BE2C (cell line): ENCODE results near the gene MAEA.

ENCODE experiments used
- DNase-seq: peaks from one replicate; pipeline ENCODE4 v3.0.0-alpha.2; 2020
- H3K27me3 ChIP-seq: fragments of 250-450 bp; sonication (Bioruptor Pico); 2 replicates; pipeline ENCODE4 v1.5.1; 2020; ENCODE audit warnings: mild to moderate bottlenecking
- H3K36me3 ChIP-seq: fragments of 250-450 bp; sonication (Bioruptor Pico); 2 replicates; pipeline ENCODE4 v1.5.1; 2020; ENCODE audit warnings: mild to moderate bottlenecking
- H3K4me1 ChIP-seq: fragments of 250-450 bp; sonication (Bioruptor Pico); 2 replicates; pipeline ENCODE4 v1.5.1; 2020
- H3K4me3 ChIP-seq: 2 replicates; pipeline ENCODE4 v1.5.1; 2011; ENCODE audit warnings: low read depth, low read length
- H3K9me3 ChIP-seq: fragments of 250-450 bp; sonication (Bioruptor Pico); 2 replicates; pipeline ENCODE4 v1.5.1; 2020
- TF ChIP-seq, protein P1 (sequence below): IDR thresholded peaks from 2 replicates; pipeline ENCODE4 v1.5.1; 2012; ENCODE audit warnings: mild to moderate bottlenecking, low read depth, low read length

MAEA gene

DNA sequence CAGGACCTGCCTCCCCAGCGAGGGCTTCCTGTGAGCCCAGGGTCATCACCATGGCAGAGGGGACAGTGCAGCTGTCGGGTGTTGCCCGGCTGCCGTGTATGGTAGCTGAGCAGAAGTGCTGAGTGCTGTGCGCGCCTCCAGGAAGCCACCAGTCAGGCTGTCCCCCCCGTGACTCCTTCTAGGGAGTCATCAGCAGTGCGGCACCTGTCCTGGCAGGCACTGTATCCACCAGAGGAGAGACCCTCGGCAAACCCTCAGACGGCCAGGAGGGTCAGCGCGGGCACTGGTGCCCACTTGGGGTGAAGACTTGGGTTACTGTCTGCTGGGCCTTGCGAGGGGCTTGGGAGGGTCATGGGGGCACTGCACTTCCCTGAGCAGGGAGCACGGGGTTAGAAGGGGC, 65.7 kb downstream of the MAEA start:
- Histone ChIP-seq H3K27me3 (no peaks in the 10 kb centered on the region), H3K4me1 (no peaks in the 10 kb centered on the region), H3K9me3 (no peaks in the 10 kb centered on the region), H3K4me3 (no peak overlapping the region), H3K36me3 (peaks cover 3% of the 10 kb centered on the region; the same call in 1 of the 2 replicates)
- TF ChIP-seq, protein P1, sequence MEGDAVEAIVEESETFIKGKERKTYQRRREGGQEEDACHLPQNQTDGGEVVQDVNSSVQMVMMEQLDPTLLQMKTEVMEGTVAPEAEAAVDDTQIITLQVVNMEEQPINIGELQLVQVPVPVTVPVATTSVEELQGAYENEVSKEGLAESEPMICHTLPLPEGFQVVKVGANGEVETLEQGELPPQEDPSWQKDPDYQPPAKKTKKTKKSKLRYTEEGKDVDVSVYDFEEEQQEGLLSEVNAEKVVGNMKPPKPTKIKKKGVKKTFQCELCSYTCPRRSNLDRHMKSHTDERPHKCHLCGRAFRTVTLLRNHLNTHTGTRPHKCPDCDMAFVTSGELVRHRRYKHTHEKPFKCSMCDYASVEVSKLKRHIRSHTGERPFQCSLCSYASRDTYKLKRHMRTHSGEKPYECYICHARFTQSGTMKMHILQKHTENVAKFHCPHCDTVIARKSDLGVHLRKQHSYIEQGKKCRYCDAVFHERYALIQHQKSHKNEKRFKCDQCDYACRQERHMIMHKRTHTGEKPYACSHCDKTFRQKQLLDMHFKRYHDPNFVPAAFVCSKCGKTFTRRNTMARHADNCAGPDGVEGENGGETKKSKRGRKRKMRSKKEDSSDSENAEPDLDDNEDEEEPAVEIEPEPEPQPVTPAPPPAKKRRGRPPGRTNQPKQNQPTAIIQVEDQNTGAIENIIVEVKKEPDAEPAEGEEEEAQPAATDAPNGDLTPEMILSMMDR = no peak
- DNase-seq = no peak

GRCh38 chr4:1356181-1356998, 66.7 kb downstream of the MAEA start:
- peak; percentile 77 for DNase-seq
- Histone ChIP-seq H3K4me3 (no peak overlapping the region), H3K36me3 (peaks cover 3% of the 10 kb centered on the region; the same call in 1 of the 2 replicates), H3K27me3 (no peaks in the 10 kb centered on the region), H3K9me3 (no peaks in the 10 kb centered on the region), H3K4me1 (no peaks in the 10 kb centered on the region)
- TF ChIP-seq, protein P1 = peak; percentile 89

DNA sequence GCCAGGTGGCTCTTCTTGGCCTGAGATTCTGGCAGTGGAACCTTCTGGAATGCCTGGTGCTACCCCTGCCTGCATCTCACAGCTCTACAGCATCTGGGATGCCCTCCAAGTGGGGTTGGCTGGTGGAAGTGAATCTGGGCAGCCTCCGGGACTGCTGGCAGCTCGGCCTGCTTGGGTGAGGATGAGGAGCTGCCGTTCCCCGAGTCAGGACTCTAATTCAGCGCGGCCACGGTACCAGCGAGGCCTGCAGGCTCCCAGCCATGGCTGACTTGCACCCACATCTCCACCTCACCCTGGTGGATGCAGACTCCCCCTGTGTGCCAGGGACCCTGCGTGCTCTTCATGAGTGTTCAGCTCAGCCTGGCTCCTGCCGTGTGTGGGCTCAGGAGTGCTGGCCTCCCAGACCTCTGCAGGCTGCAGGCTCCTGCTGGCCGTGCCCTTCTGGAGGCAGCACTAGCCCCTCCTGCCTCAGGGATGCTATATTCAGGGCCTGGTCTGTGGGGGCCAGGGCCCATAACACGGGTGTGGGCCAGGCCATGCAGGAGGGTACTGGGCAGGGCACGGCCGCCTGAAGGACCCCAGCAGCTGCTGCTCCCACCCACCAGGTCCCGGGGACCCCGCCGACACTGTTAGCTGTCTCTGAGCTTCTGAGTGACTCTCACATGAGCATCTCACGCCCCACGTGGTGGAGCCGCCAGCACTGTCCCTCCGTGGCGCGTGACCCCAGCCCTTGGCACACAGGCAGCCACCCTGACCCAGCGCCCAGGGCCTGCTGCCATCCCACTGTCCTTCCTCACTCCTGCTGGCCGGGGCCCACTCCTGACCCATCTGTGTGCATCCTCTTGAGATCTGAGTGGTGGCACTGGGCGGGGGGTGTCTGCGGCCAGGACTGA, 67.9 kb downstream of the MAEA start:
- no peak for DNase-seq
- H3K9me3 ChIP-seq = no peaks in the 10 kb centered on the region
- H3K4me3 ChIP-seq = no peak overlapping the region
- no peaks in the 10 kb centered on the region for H3K4me1 ChIP-seq
- H3K36me3 ChIP-seq = peaks cover 3% of the 10 kb centered on the region; the same call in 1 of the 2 replicates
- no peaks in the 10 kb centered on the region for H3K27me3 ChIP-seq
- TF ChIP-seq, protein P1 = no peak

DNA sequence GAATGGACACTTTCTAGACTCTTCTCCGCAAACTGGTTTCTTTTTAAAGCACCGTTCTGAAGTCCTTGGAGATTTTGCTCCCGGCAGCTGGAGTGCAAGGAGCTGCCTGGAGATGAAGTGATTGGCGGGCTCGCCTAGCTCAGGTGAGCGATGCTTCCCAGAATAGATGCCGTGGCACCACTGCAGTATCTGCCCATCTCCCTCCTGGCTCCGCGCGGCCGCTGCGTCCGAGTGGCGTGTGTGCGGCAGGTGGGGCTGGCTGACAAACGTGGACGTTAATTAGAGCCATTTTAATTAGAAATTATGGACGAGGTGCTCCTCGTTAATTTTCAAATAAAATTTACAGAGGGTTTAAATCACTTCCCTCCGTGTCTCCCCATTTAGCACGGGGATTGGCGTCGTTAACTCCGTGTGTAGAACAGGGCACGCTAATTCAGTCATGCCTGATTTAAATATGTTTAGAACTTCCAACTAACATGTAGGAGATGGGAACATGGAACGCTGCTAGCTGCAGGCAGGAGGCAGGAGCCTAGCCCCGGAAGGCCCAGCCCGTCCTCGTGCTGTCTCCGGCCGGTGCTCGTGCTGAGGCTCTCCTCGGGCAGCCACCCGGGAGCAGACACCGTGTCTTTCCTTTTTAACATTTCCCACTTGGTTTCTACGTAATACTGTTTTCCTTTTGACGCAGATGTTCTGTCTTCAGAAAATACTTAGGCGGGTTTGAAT, 68.9 kb downstream of the MAEA start:
- TF ChIP-seq, protein P1 = no peak
- H3K4me1 ChIP-seq = no peaks in the 10 kb centered on the region
- H3K36me3 ChIP-seq = peaks cover 3% of the 10 kb centered on the region; the same call in 1 of the 2 replicates
- H3K27me3 ChIP-seq = no peaks in the 10 kb centered on the region
- no peaks in the 10 kb centered on the region for H3K9me3 ChIP-seq
- DNase-seq = no peak
- H3K4me3 ChIP-seq = no peak overlapping the region

- Histone ChIP-seq H3K36me3 (peaks cover 3% of the 10 kb centered on the region; the same call in 1 of the 2 replicates), H3K4me1 (no peaks in the 10 kb centered on the region), H3K4me3 (no peak overlapping the region), H3K27me3 (no peaks in the 10 kb centered on the region), H3K9me3 (no peaks in the 10 kb centered on the region)
- TF ChIP-seq, protein P1 = no peak
- DNase-seq = no peak
Observed at GRCh38 chr4:1359144-1359501, 69.4 kb downstream of the MAEA start.
